Thyroid gland (tissue), 4 donors: ENCODE results near the gene FLII.

Experiments
- CTCF ChIP-seq, 6 experiments: fragments of 200-600 bp in 3 of 6; fragments of 450-650 bp in 3 of 6; sonication (generic) in 3 of 6; IDR thresholded peaks; one replicate each; pipeline ENCODE4 v1.5.1; 2016 to 2019; ENCODE audit warnings: antibody characterized with exemption in 6 of 6, mild to moderate bottlenecking in 2 of 6, inconsistent platforms in 1 of 6, moderate library complexity in 1 of 6
- POLR2A ChIP-seq, 2 donors: fragments of 450-650 bp; IDR thresholded peaks; one replicate each; pipeline ENCODE4 v1.6.1; 2017; ENCODE audit warnings: antibody characterized with exemption in 2 of 2, mild to moderate bottlenecking in 2 of 2, moderate library complexity in 1 of 2

- TF ChIP-seq CTCF (IDR thresholded peaks at IDR 0.05): no peak
- TF ChIP-seq POLR2A (IDR thresholded peaks at IDR 0.05): no peak
Observed at GRCh38 chr17:18237461-18237860, 21.1 kb downstream of the FLII start.
